GM12892 (cell line): Measurements from ENCODE around the gene GALNT2.

Experiments
- DNase-seq: peaks from one replicate; pipeline ENCODE4 v3.0.0; 2011; ENCODE audit not compliant: insufficient read length
- FAIRE-seq: peaks from 2 replicates; lab custom pipeline; 2011; peaks lifted over from hg19 to GRCh38; lab: Jason Lieb, UNC
- POLR2A ChIP-seq: IDR thresholded peaks from 2 replicates; pipeline ENCODE4 v1.6.1; 2011; ENCODE audit warnings: low read depth, low read length, control low read depth
- POLR2AphosphoS5 ChIP-seq: IDR thresholded peaks from 2 replicates; pipeline ENCODE4 v1.6.1; 2011; ENCODE audit warnings: low read depth, low read length, control low read depth
- TAF1 ChIP-seq: IDR thresholded peaks from 2 replicates; pipeline ENCODE4 v1.6.1; 2011; ENCODE audit warnings: low read depth, mild to moderate bottlenecking, control low read depth, low read length, borderline replicate concordance

GALNT2 gene

GRCh38 chr1:230278871-230279582, 212.0 kb downstream of the GALNT2 start:
- TF ChIP-seq TAF1 (no peak), POLR2AphosphoS5 (no peak), POLR2A (no peak)
- FAIRE-seq (no peak), DNase-seq (no peak)

GRCh38 chr1:230279583-230279945, 212.5 kb downstream of the GALNT2 start:
- FAIRE-seq = no peak
- no peak for TF ChIP-seq TAF1
- no peak for DNase-seq

- FAIRE-seq (no peak), DNase-seq (no peak)
- TF ChIP-seq TAF1 (no peak), POLR2AphosphoS5 (no peak), POLR2A (no peak)
Measured at GRCh38 chr1:230280054-230280795, 213.2 kb downstream of the GALNT2 start.

- TF ChIP-seq TAF1 (no peak), POLR2A (no peak), POLR2AphosphoS5 (no peak)
- DNase-seq (no peak), FAIRE-seq (no peak)
Measured at GRCh38 chr1:230280906-230281413, 213.9 kb downstream of the GALNT2 start.

GRCh38 chr1:230281556-230281955, 214.5 kb downstream of the GALNT2 start:
- no peak for DNase-seq
- TF ChIP-seq POLR2A (no peak), TAF1 (no peak), POLR2AphosphoS5 (no peak)
- FAIRE-seq = no peak

- TF ChIP-seq POLR2AphosphoS5 = no peak
- TF ChIP-seq TAF1 = no peak
- no peak for TF ChIP-seq POLR2A
- FAIRE-seq (no peak), DNase-seq (no peak)
Measured at GRCh38 chr1:230282157-230282556, 215.1 kb downstream of the GALNT2 start.

GRCh38 chr1:230283678-230284077, 216.6 kb downstream of the GALNT2 start:
- FAIRE-seq (no peak), DNase-seq (no peak)
- no peak for TF ChIP-seq POLR2AphosphoS5
- no peak for TF ChIP-seq POLR2A
- TF ChIP-seq TAF1 = no peak

GRCh38 chr1:230284891-230285290, 217.9 kb downstream of the GALNT2 start:
- FAIRE-seq = no peak
- TF ChIP-seq POLR2A (no peak), TAF1 (no peak), POLR2AphosphoS5 (no peak)
- DNase-seq = no peak

- TF ChIP-seq POLR2A (no peak), POLR2AphosphoS5 (no peak), TAF1 (no peak)
- FAIRE-seq = no peak
- no peak for DNase-seq
Measured at GRCh38 chr1:230285351-230285750, 218.3 kb downstream of the GALNT2 start.

GRCh38 chr1:230286166-230286889, 219.3 kb downstream of the GALNT2 start:
- FAIRE-seq (no peak), DNase-seq (no peak)
- TF ChIP-seq POLR2AphosphoS5 (no peak), TAF1 (no peak), POLR2A (no peak)

- TF ChIP-seq TAF1 (no peak), POLR2A (no peak), POLR2AphosphoS5 (no peak)
- DNase-seq (no peak), FAIRE-seq (no peak)
Measured at GRCh38 chr1:230286890-230287269, 219.8 kb downstream of the GALNT2 start.
